NOMO-1 treated with dmso at 0.1 percent for 144 hours (cell line): ENCODE measurements around the gene CACNA1E.

Experiments
- DNase-seq: peaks from one replicate; lab custom pipeline; 2025; ENCODE audit not compliant: unreplicated experiment; lab: John Stamatoyannopoulos, UW

CACNA1E gene

GRCh38 chr1:181482521-181483284, 614 bp upstream of the CACNA1E start:
- DNase-seq = no peak

- DNase-seq = no peak
Observed at GRCh38 chr1:181484821-181485220, 1.5 kb downstream of the CACNA1E start.

- no peak for DNase-seq
Observed at GRCh38 chr1:181485287-181486097, 2.2 kb downstream of the CACNA1E start.

- DNase-seq = no peak
Observed at GRCh38 chr1:181486098-181486420, 2.7 kb downstream of the CACNA1E start.

- DNase-seq = no peak
Observed at GRCh38 chr1:181488866-181489265, 5.5 kb downstream of the CACNA1E start.

- DNase-seq = no peak
Observed at GRCh38 chr1:181490276-181490675, 7.0 kb downstream of the CACNA1E start.

- no peak for DNase-seq
Observed at GRCh38 chr1:181490740-181491712, 7.7 kb downstream of the CACNA1E start.

- no peak for DNase-seq
Observed at GRCh38 chr1:181493166-181493565, 9.8 kb downstream of the CACNA1E start.

- no peak for DNase-seq
Observed at GRCh38 chr1:181493885-181494284, 10.6 kb downstream of the CACNA1E start.

- no peak for DNase-seq
Observed at GRCh38 chr1:181496759-181497158, 13.4 kb downstream of the CACNA1E start.

- no peak for DNase-seq
Observed at GRCh38 chr1:181497870-181498269, 14.6 kb downstream of the CACNA1E start.

- no peak for DNase-seq
Observed at GRCh38 chr1:181499825-181500224, 16.5 kb downstream of the CACNA1E start.

- DNase-seq = no peak
Observed at GRCh38 chr1:181500636-181501035, 17.3 kb downstream of the CACNA1E start.

GRCh38 chr1:181501612-181502011, 18.3 kb downstream of the CACNA1E start:
- DNase-seq = no peak

GRCh38 chr1:181503171-181503810, 20.0 kb downstream of the CACNA1E start:
- peak; percentile 21 for DNase-seq

GRCh38 chr1:181504399-181504842, 21.1 kb downstream of the CACNA1E start:
- peak; percentile 55 for DNase-seq

- peak; percentile 19 for DNase-seq
Observed at GRCh38 chr1:181506563-181507353, 23.4 kb downstream of the CACNA1E start.

- no peak for DNase-seq
Observed at GRCh38 chr1:181508486-181509165, 25.3 kb downstream of the CACNA1E start.

- DNase-seq = no peak
Observed at GRCh38 chr1:181513786-181514297, 30.5 kb downstream of the CACNA1E start.
